ENCODE data around the gene ZNF497. TPM values are rescaled to one million over a fixed set of nuclear protein-coding genes. Genes with fewer than 3 reads are reported as not detected.

Gene ZNF497
- total and polyA plus RNA-seq, 2 of the 13 experiments (the other 11 are each of a cell fraction or from before 2014, with no cell fraction given): 1.5 to 1.9 TPM

DNA sequence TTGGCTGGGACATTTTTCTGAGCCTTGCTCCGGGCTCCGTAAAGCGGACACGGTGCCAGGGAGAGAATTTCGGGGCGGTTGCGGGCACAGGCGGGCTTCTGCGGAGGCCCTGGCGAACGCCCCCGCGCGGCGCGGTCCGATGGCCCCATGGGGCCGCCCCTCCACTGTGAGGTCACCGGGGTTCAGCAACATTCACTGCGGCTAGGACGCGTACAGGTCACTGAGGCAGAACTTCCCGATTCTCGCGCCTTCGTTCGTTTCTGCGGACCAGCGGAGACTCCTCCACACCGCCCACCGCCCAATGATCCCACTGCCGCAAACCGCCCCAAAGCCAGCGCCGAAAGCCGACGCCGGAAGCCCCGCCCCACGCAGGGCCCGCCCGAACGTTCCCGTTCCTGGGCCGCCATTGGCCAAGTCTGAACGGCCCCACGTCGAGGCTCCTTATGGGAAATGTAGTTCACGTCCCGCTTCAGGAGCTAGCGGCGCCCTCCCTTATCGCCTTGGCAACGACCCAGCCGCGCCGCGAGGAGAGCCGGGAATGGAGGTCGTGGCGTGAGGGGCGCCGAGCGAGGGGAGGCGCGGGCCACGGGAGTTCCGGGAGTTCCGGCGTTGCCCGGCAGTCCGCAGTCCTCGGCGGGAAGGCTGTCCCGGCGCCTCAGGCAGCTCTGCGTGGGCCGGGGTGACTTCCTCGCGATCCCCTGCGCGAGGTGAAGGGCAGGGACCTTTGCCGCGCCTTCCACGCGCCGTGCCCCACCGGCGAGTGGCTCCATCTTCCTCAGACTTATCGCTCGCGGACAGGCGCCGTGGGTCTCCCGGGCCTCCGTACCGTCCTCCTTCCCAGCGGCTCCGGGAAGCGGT lies 45.8 kb upstream of the ZNF497 start, which contains the start of gene ZNF584 (continued):
- TF ChIP-seq, protein P1, sequence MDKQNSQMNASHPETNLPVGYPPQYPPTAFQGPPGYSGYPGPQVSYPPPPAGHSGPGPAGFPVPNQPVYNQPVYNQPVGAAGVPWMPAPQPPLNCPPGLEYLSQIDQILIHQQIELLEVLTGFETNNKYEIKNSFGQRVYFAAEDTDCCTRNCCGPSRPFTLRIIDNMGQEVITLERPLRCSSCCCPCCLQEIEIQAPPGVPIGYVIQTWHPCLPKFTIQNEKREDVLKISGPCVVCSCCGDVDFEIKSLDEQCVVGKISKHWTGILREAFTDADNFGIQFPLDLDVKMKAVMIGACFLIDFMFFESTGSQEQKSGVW (CRISPR knock-in tag; IDR thresholded peaks at IDR 0.05; ENCODE audit: borderline replicate concordance): no peak
- TF ChIP-seq, protein P2, sequence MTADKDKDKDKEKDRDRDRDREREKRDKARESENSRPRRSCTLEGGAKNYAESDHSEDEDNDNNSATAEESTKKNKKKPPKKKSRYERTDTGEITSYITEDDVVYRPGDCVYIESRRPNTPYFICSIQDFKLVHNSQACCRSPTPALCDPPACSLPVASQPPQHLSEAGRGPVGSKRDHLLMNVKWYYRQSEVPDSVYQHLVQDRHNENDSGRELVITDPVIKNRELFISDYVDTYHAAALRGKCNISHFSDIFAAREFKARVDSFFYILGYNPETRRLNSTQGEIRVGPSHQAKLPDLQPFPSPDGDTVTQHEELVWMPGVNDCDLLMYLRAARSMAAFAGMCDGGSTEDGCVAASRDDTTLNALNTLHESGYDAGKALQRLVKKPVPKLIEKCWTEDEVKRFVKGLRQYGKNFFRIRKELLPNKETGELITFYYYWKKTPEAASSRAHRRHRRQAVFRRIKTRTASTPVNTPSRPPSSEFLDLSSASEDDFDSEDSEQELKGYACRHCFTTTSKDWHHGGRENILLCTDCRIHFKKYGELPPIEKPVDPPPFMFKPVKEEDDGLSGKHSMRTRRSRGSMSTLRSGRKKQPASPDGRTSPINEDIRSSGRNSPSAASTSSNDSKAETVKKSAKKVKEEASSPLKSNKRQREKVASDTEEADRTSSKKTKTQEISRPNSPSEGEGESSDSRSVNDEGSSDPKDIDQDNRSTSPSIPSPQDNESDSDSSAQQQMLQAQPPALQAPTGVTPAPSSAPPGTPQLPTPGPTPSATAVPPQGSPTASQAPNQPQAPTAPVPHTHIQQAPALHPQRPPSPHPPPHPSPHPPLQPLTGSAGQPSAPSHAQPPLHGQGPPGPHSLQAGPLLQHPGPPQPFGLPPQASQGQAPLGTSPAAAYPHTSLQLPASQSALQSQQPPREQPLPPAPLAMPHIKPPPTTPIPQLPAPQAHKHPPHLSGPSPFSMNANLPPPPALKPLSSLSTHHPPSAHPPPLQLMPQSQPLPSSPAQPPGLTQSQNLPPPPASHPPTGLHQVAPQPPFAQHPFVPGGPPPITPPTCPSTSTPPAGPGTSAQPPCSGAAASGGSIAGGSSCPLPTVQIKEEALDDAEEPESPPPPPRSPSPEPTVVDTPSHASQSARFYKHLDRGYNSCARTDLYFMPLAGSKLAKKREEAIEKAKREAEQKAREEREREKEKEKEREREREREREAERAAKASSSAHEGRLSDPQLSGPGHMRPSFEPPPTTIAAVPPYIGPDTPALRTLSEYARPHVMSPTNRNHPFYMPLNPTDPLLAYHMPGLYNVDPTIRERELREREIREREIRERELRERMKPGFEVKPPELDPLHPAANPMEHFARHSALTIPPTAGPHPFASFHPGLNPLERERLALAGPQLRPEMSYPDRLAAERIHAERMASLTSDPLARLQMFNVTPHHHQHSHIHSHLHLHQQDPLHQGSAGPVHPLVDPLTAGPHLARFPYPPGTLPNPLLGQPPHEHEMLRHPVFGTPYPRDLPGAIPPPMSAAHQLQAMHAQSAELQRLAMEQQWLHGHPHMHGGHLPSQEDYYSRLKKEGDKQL (CRISPR knock-in tag; IDR thresholded peaks at IDR 0.05; ENCODE audit: low read depth): no peak
- TF ChIP-seq ZNF550 (CRISPR knock-in tag; IDR thresholded peaks at IDR 0.05; ENCODE audit: borderline replicate concordance): no peak
- TF ChIP-seq, protein P3, sequence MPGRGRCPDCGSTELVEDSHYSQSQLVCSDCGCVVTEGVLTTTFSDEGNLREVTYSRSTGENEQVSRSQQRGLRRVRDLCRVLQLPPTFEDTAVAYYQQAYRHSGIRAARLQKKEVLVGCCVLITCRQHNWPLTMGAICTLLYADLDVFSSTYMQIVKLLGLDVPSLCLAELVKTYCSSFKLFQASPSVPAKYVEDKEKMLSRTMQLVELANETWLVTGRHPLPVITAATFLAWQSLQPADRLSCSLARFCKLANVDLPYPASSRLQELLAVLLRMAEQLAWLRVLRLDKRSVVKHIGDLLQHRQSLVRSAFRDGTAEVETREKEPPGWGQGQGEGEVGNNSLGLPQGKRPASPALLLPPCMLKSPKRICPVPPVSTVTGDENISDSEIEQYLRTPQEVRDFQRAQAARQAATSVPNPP (CRISPR knock-in tag; IDR thresholded peaks at IDR 0.05): peak; percentile 58
- no peak for TF ChIP-seq ZKSCAN1 (IDR thresholded peaks at IDR 0.05; ENCODE audit: low read length)
- TF ChIP-seq, protein P4, sequence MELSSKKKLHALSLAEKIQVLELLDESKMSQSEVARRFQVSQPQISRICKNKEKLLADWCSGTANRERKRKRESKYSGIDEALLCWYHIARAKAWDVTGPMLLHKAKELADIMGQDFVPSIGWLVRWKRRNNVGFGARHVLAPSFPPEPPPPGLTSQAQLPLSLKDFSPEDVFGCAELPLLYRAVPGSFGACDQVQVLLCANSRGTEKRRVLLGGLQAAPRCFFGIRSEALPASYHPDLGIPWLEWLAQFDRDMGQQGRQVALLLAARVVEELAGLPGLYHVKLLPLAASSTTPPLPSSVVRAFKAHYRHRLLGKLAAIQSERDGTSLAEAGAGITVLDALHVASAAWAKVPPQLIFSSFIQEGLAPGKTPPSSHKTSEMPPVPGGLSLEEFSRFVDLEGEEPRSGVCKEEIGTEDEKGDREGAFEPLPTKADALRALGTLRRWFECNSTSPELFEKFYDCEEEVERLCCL (CRISPR knock-in tag; IDR thresholded peaks at IDR 0.05; ENCODE audit: borderline replicate concordance): no peak
- no peak for TF ChIP-seq FOXA1 (IDR thresholded peaks at IDR 0.05)
- TF ChIP-seq FOXA1 (CRISPR knock-in tag; IDR thresholded peaks at IDR 0.05): no peak
- TF ChIP-seq EED (CRISPR knock-in tag; IDR thresholded peaks at IDR 0.05): no peak
- no peak for TF ChIP-seq ZNF136 (CRISPR knock-in tag; IDR thresholded peaks at IDR 0.05; ENCODE audit: low read depth)
- no peak; the same call in 1 of the 2 replicates for TF ChIP-seq ZNF766 (CRISPR knock-in tag; IDR thresholded peaks at IDR 0.05; ENCODE audit: borderline replicate concordance)
- TF ChIP-seq, protein P5, sequence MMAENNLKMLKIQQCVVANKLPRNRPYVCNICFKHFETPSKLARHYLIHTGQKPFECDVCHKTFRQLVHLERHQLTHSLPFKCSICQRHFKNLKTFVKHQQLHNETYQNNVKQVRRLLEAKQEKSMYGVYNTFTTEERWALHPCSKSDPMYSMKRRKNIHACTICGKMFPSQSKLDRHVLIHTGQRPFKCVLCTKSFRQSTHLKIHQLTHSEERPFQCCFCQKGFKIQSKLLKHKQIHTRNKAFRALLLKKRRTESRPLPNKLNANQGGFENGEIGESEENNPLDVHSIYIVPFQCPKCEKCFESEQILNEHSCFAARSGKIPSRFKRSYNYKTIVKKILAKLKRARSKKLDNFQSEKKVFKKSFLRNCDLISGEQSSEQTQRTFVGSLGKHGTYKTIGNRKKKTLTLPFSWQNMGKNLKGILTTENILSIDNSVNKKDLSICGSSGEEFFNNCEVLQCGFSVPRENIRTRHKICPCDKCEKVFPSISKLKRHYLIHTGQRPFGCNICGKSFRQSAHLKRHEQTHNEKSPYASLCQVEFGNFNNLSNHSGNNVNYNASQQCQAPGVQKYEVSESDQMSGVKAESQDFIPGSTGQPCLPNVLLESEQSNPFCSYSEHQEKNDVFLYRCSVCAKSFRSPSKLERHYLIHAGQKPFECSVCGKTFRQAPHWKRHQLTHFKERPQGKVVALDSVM (CRISPR knock-in tag; IDR thresholded peaks at IDR 0.05): peak; percentile 21; the same call in 1 of the 2 replicates
- TF ChIP-seq, protein P6, sequence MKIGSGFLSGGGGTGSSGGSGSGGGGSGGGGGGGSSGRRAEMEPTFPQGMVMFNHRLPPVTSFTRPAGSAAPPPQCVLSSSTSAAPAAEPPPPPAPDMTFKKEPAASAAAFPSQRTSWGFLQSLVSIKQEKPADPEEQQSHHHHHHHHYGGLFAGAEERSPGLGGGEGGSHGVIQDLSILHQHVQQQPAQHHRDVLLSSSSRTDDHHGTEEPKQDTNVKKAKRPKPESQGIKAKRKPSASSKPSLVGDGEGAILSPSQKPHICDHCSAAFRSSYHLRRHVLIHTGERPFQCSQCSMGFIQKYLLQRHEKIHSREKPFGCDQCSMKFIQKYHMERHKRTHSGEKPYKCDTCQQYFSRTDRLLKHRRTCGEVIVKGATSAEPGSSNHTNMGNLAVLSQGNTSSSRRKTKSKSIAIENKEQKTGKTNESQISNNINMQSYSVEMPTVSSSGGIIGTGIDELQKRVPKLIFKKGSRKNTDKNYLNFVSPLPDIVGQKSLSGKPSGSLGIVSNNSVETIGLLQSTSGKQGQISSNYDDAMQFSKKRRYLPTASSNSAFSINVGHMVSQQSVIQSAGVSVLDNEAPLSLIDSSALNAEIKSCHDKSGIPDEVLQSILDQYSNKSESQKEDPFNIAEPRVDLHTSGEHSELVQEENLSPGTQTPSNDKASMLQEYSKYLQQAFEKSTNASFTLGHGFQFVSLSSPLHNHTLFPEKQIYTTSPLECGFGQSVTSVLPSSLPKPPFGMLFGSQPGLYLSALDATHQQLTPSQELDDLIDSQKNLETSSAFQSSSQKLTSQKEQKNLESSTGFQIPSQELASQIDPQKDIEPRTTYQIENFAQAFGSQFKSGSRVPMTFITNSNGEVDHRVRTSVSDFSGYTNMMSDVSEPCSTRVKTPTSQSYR (CRISPR knock-in tag; IDR thresholded peaks at IDR 0.05; ENCODE audit: borderline replicate concordance): no peak
- no peak for TF ChIP-seq ZFAT (CRISPR knock-in tag; conservative IDR thresholded peaks at IDR 0.05)
